Motor neuron (in vitro differentiated cells): Measurements from ENCODE around the gene ADGRB3. TPM values are rescaled to one million over a fixed set of nuclear protein-coding genes. Genes with fewer than 3 reads are reported as not detected.
A peak's percentile ranks its signal among the peaks of the same experiment; 100 is the strongest.
"Not testable (repeated sequence)": the region's sequence is repeated elsewhere in the genome, so short reads cannot be mapped to it uniquely, and the experiment has no call there.

Experiments used
- ATAC-seq, 8 experiments: fragments of 200-7000 bp; cut with Tn5 transposase; replicated peaks in 6 of 8; 2 replicates each; pipeline ENCODE4 v1.8.0; 2021; ENCODE audit warnings: mild to moderate bottlenecking in 8 of 8, moderate library complexity in 8 of 8
- H3K27ac ChIP-seq, 2 donors: fragments of 250-450 bp; sonication (Bioruptor Pico); 2 replicates each; pipeline ENCODE4 v1.9.0; 2021; ENCODE audit warnings: antibody characterized with exemption in 2 of 2, mild to moderate bottlenecking in 2 of 2, moderate library complexity in 1 of 2
- H3K4me1 ChIP-seq, 2 donors: fragments of 250-450 bp; sonication (Bioruptor Pico); replicated peaks in 1 of 2; 2 replicates each; pipeline ENCODE4 v1.6.1; 2021; ENCODE audit warnings: antibody characterized with exemption in 2 of 2, mild to moderate bottlenecking in 2 of 2, moderate library complexity in 1 of 2
- H3K4me3 ChIP-seq, 5 donors: fragments of 250-450 bp; sonication (Bioruptor Pico); 2 replicates each; pipeline ENCODE4 v1.9.0; 2021; ENCODE audit warnings: antibody characterized with exemption in 5 of 5, mild to moderate bottlenecking in 5 of 5, moderate library complexity in 4 of 5
- WGBS, 10 experiments: fragments of 450-650 bp; shearing (Covaris generic); methylation state at CpG; one replicate each; pipeline ENCODE4 v1.0.0; 2022; 5-methylcytosine and 5-hydroxymethylcytosine counted together
- in situ Hi-C, 9 experiments: fragments of 400-800 bp; cut with MboI; loops; one replicate each; pipeline ENCODE4 v1.15.0; 2021; ENCODE audit warnings: low sequenced_read_pairs in 9 of 9, low pct_unique_long_range_greater_than_20kb in 2 of 9; ENCODE audit not compliant: unreplicated experiment in 9 of 9
- total RNA-seq, 8 experiments: library from RNA; unstranded; fragments of 300-600 nt; gene quantifications; 2 replicates each; pipeline versions ENCODE4 v1.2.3 to v1.2.4, GENCODE V29; 2022

Gene ADGRB3
- total RNA-seq, 8 experiments from 2014 or later = 0.05 to 48.0 (median 24.2) TPM

DNA sequence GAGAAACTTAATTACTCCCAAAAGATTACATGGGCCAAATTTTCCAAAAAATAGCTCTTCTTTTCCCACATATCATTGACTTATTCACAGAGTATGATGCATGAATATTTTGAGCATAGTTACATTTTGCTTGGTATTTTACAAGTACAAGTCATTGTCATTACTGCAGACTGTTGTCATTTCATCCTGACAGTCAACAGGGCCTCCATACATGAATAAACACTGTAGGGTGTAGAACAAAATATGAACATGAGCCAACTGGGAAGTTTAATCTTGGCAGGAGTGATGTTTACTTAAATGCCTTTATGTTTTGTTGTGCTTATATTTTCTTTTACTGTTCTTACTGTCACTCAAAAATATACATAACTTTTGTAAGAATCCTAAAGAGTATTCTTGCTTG is 340.7 kb downstream of the ADGRB3 start:
- in situ Hi-C loops = no loop called here
- Histone ChIP-seq H3K4me3 (no peak overlapping the region), H3K27ac (no peak overlapping the region), H3K4me1 (peaks cover 3% of the 10 kb centered on the region in 2 donors)
- ATAC-seq = peak in 3 of 8 experiments; percentile 33 to 70 (median 42)

DNA sequence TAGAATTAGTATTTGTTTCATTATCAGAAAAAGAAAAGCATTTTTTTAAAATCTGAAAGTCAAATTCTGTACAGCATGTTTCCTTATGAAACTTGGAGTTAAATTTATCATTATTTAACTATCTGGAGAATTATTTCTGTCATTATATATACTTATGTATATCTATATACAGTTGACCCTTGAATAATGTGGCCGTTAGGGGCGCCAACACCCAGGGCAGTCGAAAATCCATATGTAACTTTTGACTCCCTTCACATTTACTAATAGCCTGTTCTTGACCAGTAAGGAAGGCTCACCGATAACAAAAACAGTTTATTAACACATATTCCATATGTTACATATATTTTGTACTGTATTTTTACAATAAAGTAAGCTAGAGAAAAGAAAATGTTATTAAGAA is 341.2 kb downstream of the ADGRB3 start:
- H3K4me1 ChIP-seq = peaks cover 3% of the 10 kb centered on the region in 2 donors
- WGBS, 10 experiments = 4 to 100% (median 60%) methylated on average over 1 to 4 of the region's 4 CpGs; no CpG with 5 or more reads in 1 of the 10 experiments
- in situ Hi-C loops = no loop called here
- no peak overlapping the region for H3K27ac ChIP-seq
- ATAC-seq = no peak
- no peak overlapping the region for H3K4me3 ChIP-seq

DNA sequence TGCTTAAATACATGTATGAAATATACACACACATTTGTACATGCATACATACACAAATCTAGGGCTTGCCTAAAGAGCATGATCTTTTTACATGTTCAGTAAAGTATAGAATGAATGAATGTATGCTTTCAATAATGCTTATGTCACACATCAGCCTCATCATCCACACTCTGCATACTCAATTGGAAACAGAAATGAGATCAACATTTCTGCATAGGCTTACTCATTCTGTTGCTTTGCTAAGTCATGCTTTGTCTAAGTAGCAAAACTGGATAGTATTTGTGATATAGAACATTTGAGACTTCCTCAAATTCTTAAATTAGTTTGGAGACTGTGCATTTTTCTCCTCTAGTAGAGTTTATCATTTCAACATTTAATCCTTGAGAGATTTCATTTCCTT is 343.3 kb downstream of the ADGRB3 start:
- no peak overlapping the region for H3K27ac ChIP-seq
- no peak overlapping the region for H3K4me3 ChIP-seq
- in situ Hi-C loops = no loop called here
- ATAC-seq = peak in 3 of 8 experiments; percentile 36 to 62 (median 54)
- peaks cover 3% of the 10 kb centered on the region in 2 donors for H3K4me1 ChIP-seq

DNA sequence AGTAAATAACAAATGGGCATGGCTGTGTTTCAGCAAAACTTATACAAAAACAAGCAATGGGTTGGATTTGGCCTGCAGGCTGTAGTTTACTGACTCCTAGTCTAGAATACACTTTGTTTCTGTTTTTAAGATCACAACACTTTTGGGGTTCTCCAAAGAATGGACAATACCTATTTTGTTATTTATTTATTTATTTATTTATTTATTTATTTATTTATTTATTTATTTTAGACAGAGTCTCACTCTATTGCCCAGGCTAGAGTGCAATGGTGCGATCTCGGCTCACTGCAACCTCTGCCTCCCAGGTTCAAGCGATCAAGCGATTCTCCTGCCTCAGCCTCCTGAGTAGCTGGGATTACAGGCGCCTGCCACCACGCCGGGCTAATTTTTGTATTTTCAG is 346.6 kb downstream of the ADGRB3 start:
- not testable (repeated sequence) for ATAC-seq

DNA sequence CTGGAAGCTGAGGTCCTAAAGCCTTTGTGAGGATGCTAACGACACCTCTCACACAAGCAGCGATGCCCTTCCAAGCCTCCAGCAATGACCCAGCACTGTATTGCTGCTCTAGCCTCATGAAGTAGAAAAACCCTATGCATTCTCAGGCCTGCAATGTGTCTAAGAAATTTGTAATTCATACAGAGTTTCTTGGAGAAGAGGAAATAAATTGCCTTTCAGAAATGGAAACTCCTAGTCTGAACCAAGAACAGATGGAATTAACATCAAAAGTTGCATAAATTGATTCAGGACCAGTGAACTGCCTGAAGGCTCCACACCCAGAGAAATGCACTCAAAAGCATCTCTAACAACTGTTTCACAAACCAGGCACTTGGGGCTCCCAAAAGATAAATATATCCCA is 353.6 kb downstream of the ADGRB3 start:
- no peaks in the 10 kb centered on the region for H3K4me1 ChIP-seq
- ATAC-seq = peak in 3 of 8 experiments; percentile 90 to 91 (median 91)
- 71 to 100% (median 88%) methylated on average over 1 to 2 of the region's 2 CpGs; no CpG with 5 or more reads in 5 of the 10 experiments for WGBS, 10 experiments
- no peak overlapping the region for H3K4me3 ChIP-seq
- H3K27ac ChIP-seq = no peak overlapping the region
- in situ Hi-C loops = no loop called here

More for the DNA sequence above, 346.6 kb downstream of the ADGRB3 start:
- in situ Hi-C loops, H3K27ac ChIP-seq, H3K4me1 ChIP-seq, H3K4me3 ChIP-seq: not testable (repeated sequence)
- 58 to 100% (median 90%) methylated on average over 1 to 5 of the region's 7 CpGs; no CpG with 5 or more reads in 3 of the 10 experiments for WGBS, 10 experiments

DNA sequence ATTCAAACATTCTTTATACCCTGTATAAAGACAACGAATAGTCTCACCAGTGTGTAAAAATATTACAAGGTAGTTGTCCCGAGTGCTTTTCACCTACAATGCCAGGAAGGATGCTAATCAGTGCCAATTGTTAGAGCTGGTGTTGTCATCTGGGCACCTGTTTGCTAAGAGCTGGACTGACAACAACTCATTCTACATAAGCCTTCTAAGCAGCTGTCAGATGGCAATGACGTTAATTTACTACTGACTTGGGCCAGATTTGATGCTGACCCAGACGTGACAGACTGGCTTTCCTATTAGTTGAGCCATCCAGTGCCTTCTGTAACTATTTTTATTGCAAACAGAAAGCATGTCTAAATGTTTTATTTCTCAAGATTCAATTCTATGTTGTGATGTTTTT is 355.2 kb downstream of the ADGRB3 start:
- H3K4me1 ChIP-seq = no peaks in the 10 kb centered on the region
- in situ Hi-C loops = no loop called here
- no peak for ATAC-seq
- no peak overlapping the region for H3K27ac ChIP-seq
- H3K4me3 ChIP-seq = no peak overlapping the region
- 6 to 100% (median 50%) methylated on average over 1 to 4 of the region's 4 CpGs; no CpG with 5 or more reads in 1 of the 10 experiments for WGBS, 10 experiments

DNA sequence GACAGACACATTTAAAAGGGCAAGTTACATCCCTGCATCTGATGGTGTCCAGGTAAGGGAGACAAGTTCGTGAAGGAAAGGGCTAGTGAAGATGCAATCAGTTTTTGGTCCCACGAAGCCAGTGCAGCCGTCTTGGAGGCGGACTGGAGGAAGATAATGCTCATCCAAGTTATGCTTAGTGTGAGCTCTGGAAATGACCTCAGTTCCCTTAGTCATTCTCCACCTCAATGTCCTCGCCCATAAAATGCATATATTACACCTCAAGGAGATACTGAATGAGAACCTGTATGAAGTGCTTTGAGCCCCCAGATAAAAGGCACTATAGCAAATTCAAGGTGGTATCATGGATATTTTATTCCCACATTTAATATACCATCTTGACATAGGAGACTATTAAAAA is 358.8 kb downstream of the ADGRB3 start:
- peak in 3 of 8 experiments; percentile 63 to 80 (median 66) for ATAC-seq
- Histone ChIP-seq H3K4me3 (no peak overlapping the region), H3K27ac (no peak overlapping the region), H3K4me1 (no peaks in the 10 kb centered on the region)
- in situ Hi-C loops = no loop called here
- WGBS, 10 experiments = 0 to 100% (median 90%) methylated on average over 1 to 5 of the region's 5 CpGs; no CpG with 5 or more reads in 3 of the 10 experiments

DNA sequence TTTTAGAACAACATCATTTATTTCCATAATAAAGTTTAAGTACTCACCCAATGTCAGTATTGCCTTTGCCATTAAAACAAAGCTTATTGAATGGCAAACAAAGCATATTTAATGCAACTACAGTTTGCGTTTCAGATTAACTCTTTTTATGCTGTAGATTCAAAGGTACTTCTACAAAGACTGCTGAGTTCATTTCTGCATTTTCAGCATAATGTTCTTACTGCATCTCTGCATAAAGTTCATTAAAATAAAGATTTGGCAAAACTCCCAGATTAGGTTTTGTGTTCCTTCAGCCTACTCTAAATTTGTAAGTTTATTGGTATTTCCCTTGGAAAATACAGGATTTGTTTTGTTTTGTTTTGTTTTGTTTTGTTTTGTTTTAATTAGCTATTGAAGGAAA is 359.4 kb downstream of the ADGRB3 start:
- Histone ChIP-seq H3K27ac (no peak overlapping the region), H3K4me1 (no peaks in the 10 kb centered on the region), H3K4me3 (no peak overlapping the region)
- WGBS, 10 experiments = 0 to 91% (median 25%) methylated on average over 1 of the region's 1 CpG; no CpG with 5 or more reads in 3 of the 10 experiments
- ATAC-seq = peak in 3 of 8 experiments; percentile 72 to 88 (median 87)
- in situ Hi-C loops = no loop called here

DNA sequence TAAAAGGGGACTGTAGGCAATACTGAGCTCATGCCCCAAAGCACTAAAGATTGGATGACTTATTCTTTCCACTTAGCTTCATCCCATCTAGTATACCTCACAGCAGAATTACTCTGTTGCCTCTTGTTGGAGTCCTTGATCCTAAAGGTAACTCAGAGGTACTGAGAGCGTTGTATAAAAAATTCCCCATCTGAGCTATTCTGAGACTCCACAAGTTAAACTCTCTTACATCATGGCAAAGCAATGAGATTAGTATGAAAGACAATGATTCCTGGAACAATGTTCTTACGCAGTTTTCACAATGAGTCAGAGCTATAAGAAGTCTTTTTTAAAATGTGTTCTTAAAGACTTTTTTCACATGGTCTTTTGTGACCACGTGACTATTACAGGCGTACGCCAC is 370.1 kb downstream of the ADGRB3 start:
- no peaks in the 10 kb centered on the region for H3K4me1 ChIP-seq
- 25 to 100% (median 84%) methylated on average over 2 to 5 of the region's 5 CpGs; no CpG with 5 or more reads in 2 of the 10 experiments for WGBS, 10 experiments
- in situ Hi-C loops = no loop called here
- H3K27ac ChIP-seq = no peak overlapping the region
- H3K4me3 ChIP-seq = no peak overlapping the region
- ATAC-seq = no peak

DNA sequence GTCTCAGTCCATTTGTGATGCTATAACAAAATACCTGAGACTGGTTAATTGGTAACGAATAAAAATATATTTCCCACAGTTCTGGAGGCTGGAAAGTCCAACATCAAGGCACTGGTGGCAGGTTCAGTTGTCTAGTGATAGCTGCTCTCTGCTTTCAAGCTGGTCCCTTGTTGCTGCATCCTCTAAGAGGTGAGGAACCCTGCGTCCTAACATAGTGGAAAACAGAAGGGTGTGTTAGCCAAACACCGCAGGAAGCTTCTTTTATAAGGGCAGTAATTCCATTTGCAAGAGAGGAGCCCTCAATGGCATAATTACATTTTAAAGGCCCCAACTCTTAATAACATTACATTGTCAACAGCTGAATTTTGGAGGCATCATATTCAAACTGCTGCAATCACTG is 372.7 kb downstream of the ADGRB3 start:
- in situ Hi-C loops = no loop called here
- Histone ChIP-seq H3K27ac (no peak overlapping the region), H3K4me1 (no peaks in the 10 kb centered on the region), H3K4me3 (no peak overlapping the region)
- 0 to 86% (median 38%) methylated on average over 1 to 3 of the region's 3 CpGs for WGBS, 10 experiments
- ATAC-seq = no peak

DNA sequence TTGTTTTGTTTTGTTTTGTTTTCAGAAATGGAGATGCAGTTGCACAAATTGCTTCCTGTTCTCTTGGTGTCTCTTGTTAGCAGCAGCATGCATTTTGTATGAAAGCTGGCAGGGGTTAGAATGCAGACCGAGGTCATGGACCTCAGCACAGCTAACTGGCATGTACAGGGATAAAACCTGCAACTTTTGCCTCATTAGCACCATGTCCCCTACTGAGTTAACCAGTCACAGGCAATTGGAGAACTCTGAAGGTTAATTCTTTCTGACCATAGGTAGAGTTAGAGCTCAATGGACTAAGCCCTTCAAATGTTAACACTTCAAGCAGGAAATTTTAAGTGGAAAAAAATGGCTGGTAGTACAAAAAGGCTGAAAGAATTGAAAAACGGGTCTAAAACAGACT is 377.1 kb downstream of the ADGRB3 start:
- H3K4me3 ChIP-seq = no peak overlapping the region
- no peak overlapping the region for H3K27ac ChIP-seq
- WGBS, 10 experiments = 8 to 100% (median 33%) methylated on average over 1 to 2 of the region's 2 CpGs; no CpG with 5 or more reads in 2 of the 10 experiments
- H3K4me1 ChIP-seq = no peaks in the 10 kb centered on the region
- ATAC-seq = no peak
- in situ Hi-C loops = no loop called here

DNA sequence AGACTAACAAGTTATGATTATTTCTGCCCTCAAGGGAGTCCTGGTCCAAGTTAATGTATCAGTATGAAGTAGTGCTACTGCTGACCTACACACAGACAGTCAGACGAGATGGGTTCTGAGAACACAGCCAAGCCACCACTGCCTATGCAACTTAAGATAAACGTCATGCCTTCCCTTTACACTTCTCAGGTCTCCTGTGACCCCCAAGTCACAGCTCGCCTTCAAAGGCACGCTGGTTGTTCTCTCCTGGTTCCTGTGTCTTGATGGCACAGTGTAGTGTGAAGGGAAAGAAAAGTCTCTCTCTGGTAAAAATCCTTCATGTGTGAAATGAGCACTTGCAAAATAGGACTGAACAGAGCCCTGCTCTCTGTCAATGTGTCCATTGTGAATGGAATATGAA is 377.8 kb downstream of the ADGRB3 start:
- 28 to 93% (median 70%) methylated on average over 1 to 3 of the region's 4 CpGs; no CpG with 5 or more reads in 3 of the 10 experiments for WGBS, 10 experiments
- Histone ChIP-seq H3K4me1 (no peaks in the 10 kb centered on the region), H3K27ac (no peak overlapping the region), H3K4me3 (no peak overlapping the region)
- ATAC-seq = no peak
- in situ Hi-C loops = no loop called here

DNA sequence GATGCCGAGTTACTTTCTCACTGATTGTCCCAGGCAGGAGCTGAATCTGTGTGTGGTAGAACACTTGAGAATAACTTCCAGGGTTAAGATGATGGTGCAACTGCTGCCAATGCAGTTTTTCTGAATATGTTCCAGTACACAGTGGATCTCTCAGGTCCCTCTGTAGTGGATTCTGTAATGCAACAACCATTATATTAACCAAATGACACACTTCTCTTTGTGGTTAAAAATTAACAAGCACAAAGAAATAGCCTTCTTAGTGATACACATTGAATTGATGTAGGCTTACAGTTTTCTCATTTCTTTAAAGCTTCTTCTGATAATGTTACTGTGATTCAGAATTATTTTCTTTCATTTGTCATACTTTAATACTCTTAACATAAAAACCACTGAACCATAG is 383.8 kb downstream of the ADGRB3 start:
- Histone ChIP-seq H3K4me1 (no peaks in the 10 kb centered on the region), H3K27ac (no peak overlapping the region), H3K4me3 (no peak overlapping the region)
- WGBS, 10 experiments = 80 to 100% (median 100%) methylated on average over 1 of the region's 1 CpG; no CpG with 5 or more reads in 3 of the 10 experiments
- in situ Hi-C loops = no loop called here
- no peak for ATAC-seq

DNA sequence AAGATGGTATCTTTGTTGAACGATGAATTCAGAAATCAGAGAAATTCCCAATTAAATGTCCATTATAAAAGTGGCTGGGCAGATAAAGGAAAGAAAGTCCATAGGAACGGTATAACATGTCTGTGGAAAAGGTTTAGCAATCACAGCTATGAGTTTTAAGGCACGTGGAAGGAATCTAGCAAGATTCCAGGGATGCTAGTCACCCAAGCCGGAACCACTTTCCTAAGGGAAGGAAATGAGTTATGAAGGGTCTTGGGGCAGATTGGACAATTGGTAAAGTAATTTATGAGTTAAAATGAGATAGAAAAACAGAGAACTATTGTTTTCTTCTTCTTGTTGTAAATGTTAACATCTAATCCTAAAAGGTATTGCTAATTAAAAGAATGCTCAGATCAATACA is 384.8 kb downstream of the ADGRB3 start:
- Histone ChIP-seq H3K27ac (no peak overlapping the region), H3K4me1 (no peaks in the 10 kb centered on the region), H3K4me3 (no peak overlapping the region)
- 7 to 100% (median 66%) methylated on average over 2 to 4 of the region's 4 CpGs for WGBS, 10 experiments
- in situ Hi-C loops = no loop called here
- ATAC-seq = no peak
